Umbilical cord (tissue), 2 donors: ENCODE measurements around the gene SDC1. TPM values are rescaled to one million over a fixed set of nuclear protein-coding genes. Genes with fewer than 3 reads are reported as not detected.

ENCODE experiments used
- DNase-seq: peaks from one replicate; pipeline ENCODE4 v3.0.0-alpha.2; 2015; ENCODE audit warnings: low spot score
- total RNA-seq: library from RNA; depleted of rRNA; stranded (reverse); fragments of >200 nt; gene quantifications from one replicate; pipeline ENCODE4 v1.2.3, GENCODE V29; 2014; ENCODE audit warnings: low replicate concordance; ENCODE audit not compliant: insufficient read depth

SDC1 gene
- total RNA-seq, 1 donor from 2014 or later = 55.4 TPM

- DNase-seq = no peak
These were observed 41.6 kb downstream of the SDC1 start for GRCh38 chr2:20183373-20183772.

GRCh38 chr2:20182241-20182931, 42.5 kb downstream of the SDC1 start:
- DNase-seq = no peak

GRCh38 chr2:20181761-20182160, 43.2 kb downstream of the SDC1 start:
- no peak for DNase-seq

GRCh38 chr2:20180676-20181648, 44.0 kb downstream of the SDC1 start:
- DNase-seq = no peak

- no peak for DNase-seq
These were observed 45.0 kb downstream of the SDC1 start for GRCh38 chr2:20179755-20180594.

GRCh38 chr2:20179466-20179754, 45.5 kb downstream of the SDC1 start:
- no peak for DNase-seq

- no peak for DNase-seq
These were observed 46.1 kb downstream of the SDC1 start for GRCh38 chr2:20178666-20179465.

GRCh38 chr2:20178249-20178607, 46.7 kb downstream of the SDC1 start:
- DNase-seq = no peak

- no peak for DNase-seq
These were observed 47.2 kb downstream of the SDC1 start for GRCh38 chr2:20177556-20178248.

GRCh38 chr2:20176760-20177159, 48.2 kb downstream of the SDC1 start:
- DNase-seq = no peak

- DNase-seq = no peak
These were observed 49.0 kb downstream of the SDC1 start for GRCh38 chr2:20175931-20176330.

GRCh38 chr2:20175267-20175666, 49.7 kb downstream of the SDC1 start:
- DNase-seq = no peak

- DNase-seq = no peak
These were observed 50.5 kb downstream of the SDC1 start for GRCh38 chr2:20174410-20174809.

GRCh38 chr2:20173496-20174402, 51.2 kb downstream of the SDC1 start:
- no peak for DNase-seq

- DNase-seq = no peak
These were observed 51.9 kb downstream of the SDC1 start for GRCh38 chr2:20173064-20173463.

- peak; percentile 87 for DNase-seq
These were observed 52.5 kb downstream of the SDC1 start for GRCh38 chr2:20172273-20173055.

- DNase-seq = no peak
These were observed 53.4 kb downstream of the SDC1 start for GRCh38 chr2:20171445-20171977.

GRCh38 chr2:20170704-20171250, 54.2 kb downstream of the SDC1 start:
- no peak for DNase-seq
